ENCODE measurements around the gene PSMA3. TPM values are rescaled to one million over a fixed set of nuclear protein-coding genes. Genes with fewer than 3 reads are reported as not detected.

Gene PSMA3
- polyA plus RNA-seq, 1 donor from 2014 or later, result 198 TPM

Small RNA genes lying within 50 kb of the gene (small RNA-seq; reads per million reads assigned to genes)
- gene RNU6-341P, result 0 to 3.0 (median 0) reads per million in 3 experiments

Other genes starting within 250 kb of the PSMA3 start
- gene ARMH4, start 92.6 kb upstream of the PSMA3 start, polyA plus RNA-seq, result 14.1 and 14.3 TPM in 2 replicates
- 281 and 401 TPM in 2 replicates for gene ACTR10, start 44.7 kb upstream of the PSMA3 start, polyA plus RNA-seq
- 32.3 and 38.5 TPM in 2 replicates for gene ARID4A, start 53.7 kb downstream of the PSMA3 start, polyA plus RNA-seq
- gene TOMM20L, start 151.1 kb downstream of the PSMA3 start, polyA plus RNA-seq, result not detected in 2 replicates
- gene TIMM9, start 182.7 kb downstream of the PSMA3 start, polyA plus RNA-seq, result 48.3 and 51.1 TPM in 2 replicates
- gene KIAA0586, start 182.9 kb downstream of the PSMA3 start, polyA plus RNA-seq, result 8.0 and 10.3 TPM in 2 replicates